H9 (cell line): Measurements from ENCODE around the gene ENGASE. TPM values are rescaled to one million over a fixed set of nuclear protein-coding genes. Genes with fewer than 3 reads are reported as not detected.

Experiments
- DNase-seq: peaks from one replicate; pipeline ENCODE4 v3.0.0-alpha.2; 2017
- H2AFZ ChIP-seq: one replicate; pipeline ENCODE4 v1.6.1; 2013; ENCODE audit warnings: mild to moderate bottlenecking, low read length, control low read depth, moderate library complexity
- H2AK5ac ChIP-seq: 2 replicates; pipeline ENCODE4 v1.6.1; 2013; ENCODE audit warnings: low read length, control low read depth, mixed read lengths; ENCODE audit not compliant: insufficient read length
- H2BK120ac ChIP-seq: one replicate; pipeline ENCODE4 v1.6.1; 2013; ENCODE audit warnings: low read depth, mild to moderate bottlenecking, low read length, control low read depth, inconsistent platforms; ENCODE audit not compliant: poor library complexity, severe bottlenecking
- H2BK12ac ChIP-seq: 2 replicates; pipeline ENCODE4 v1.6.1; 2013; ENCODE audit warnings: low read length, control low read depth, mixed read lengths, low read depth; ENCODE audit not compliant: insufficient read length
- H2BK15ac ChIP-seq: 2 replicates; pipeline ENCODE4 v1.6.1; 2013; ENCODE audit warnings: low read depth, low read length, control low read depth
- H2BK20ac ChIP-seq: one replicate; pipeline ENCODE4 v1.6.1; 2013; ENCODE audit warnings: low read depth, mild to moderate bottlenecking, low read length, control low read depth, inconsistent platforms; ENCODE audit not compliant: poor library complexity, severe bottlenecking
- H2BK5ac ChIP-seq: 2 replicates; pipeline ENCODE4 v1.6.1; 2013; ENCODE audit warnings: low read length, control low read depth, mixed read lengths; ENCODE audit not compliant: insufficient read length
- H3K14ac ChIP-seq: 2 replicates; pipeline ENCODE4 v1.6.1; 2013; ENCODE audit warnings: low read length, control low read depth; ENCODE audit not compliant: insufficient read depth
- H3K18ac ChIP-seq: 2 replicates; pipeline ENCODE4 v1.6.1; 2013; ENCODE audit warnings: low read depth, mild to moderate bottlenecking, mixed read lengths, low read length, control low read depth; ENCODE audit not compliant: insufficient read length
- H3K23ac ChIP-seq: 2 replicates; pipeline ENCODE4 v1.6.1; 2013; ENCODE audit warnings: low read length, control low read depth, mixed read lengths, low read depth; ENCODE audit not compliant: insufficient read length
- H3K23me2 ChIP-seq: 2 replicates; pipeline ENCODE4 v1.6.1; 2013; ENCODE audit warnings: low read depth, mild to moderate bottlenecking, mixed read lengths, low read length, control low read depth; ENCODE audit not compliant: insufficient read length, poor library complexity, severe bottlenecking
- H3K27ac ChIP-seq: 2 replicates; pipeline ENCODE4 v1.5.1; 2013; ENCODE audit warnings: low read length, control low read depth, mixed read lengths, low read depth; ENCODE audit not compliant: insufficient read length
- H3K27me3 ChIP-seq: 2 replicates; pipeline ENCODE4 v1.6.1; 2013; ENCODE audit warnings: low read length, control low read depth, inconsistent platforms; ENCODE audit not compliant: insufficient read depth
- H3K4ac ChIP-seq: 2 replicates; pipeline ENCODE4 v1.6.1; 2013; ENCODE audit warnings: low read depth, mild to moderate bottlenecking, control low read depth, inconsistent platforms, low read length, moderate library complexity
- H3K4me1 ChIP-seq: 2 replicates; pipeline ENCODE4 v1.6.1; 2013; ENCODE audit warnings: low read length, control low read depth, inconsistent platforms; ENCODE audit not compliant: insufficient read depth
- H3K4me2 ChIP-seq: 2 replicates; pipeline ENCODE4 v1.6.1; 2013; ENCODE audit warnings: low read length, control low read depth, mixed read lengths; ENCODE audit not compliant: insufficient read length, insufficient read depth
- H3K56ac ChIP-seq: 2 replicates; pipeline ENCODE4 v1.6.1; 2013; ENCODE audit warnings: low read depth, mild to moderate bottlenecking, mixed read lengths, low read length, control low read depth; ENCODE audit not compliant: insufficient read length
- H3K79me1 ChIP-seq: 2 replicates; pipeline ENCODE4 v1.6.1; 2013; ENCODE audit warnings: low read depth, mild to moderate bottlenecking, moderate library complexity, low read length, control low read depth, inconsistent platforms; ENCODE audit not compliant: insufficient read depth, poor library complexity, severe bottlenecking
- H3K79me2 ChIP-seq: 2 replicates; pipeline ENCODE4 v1.6.1; 2013; ENCODE audit warnings: low read length, control low read depth, inconsistent platforms; ENCODE audit not compliant: insufficient read depth
- H3K9ac ChIP-seq: 2 replicates; pipeline ENCODE4 v1.6.1; 2013; ENCODE audit warnings: low read length, control low read depth, mixed read lengths; ENCODE audit not compliant: insufficient read length; ENCODE audit errors: extremely low read depth
- H3K9me3 ChIP-seq: one replicate; pipeline ENCODE4 v1.6.1; 2013; ENCODE audit warnings: low read depth, low read length, inconsistent platforms; ENCODE audit not compliant: control insufficient read depth
- H3T11ph ChIP-seq: one replicate; pipeline ENCODE4 v1.6.1; 2013; ENCODE audit warnings: mild to moderate bottlenecking, low read length, control low read depth, inconsistent platforms
- H4K20me1 ChIP-seq: one replicate; pipeline ENCODE4 v1.6.1; 2013; ENCODE audit not compliant: control insufficient read depth, insufficient read length, insufficient read depth
- H4K5ac ChIP-seq: 2 replicates; pipeline ENCODE4 v1.6.1; 2013; ENCODE audit warnings: low read depth, mild to moderate bottlenecking, mixed read lengths, low read length, control low read depth; ENCODE audit not compliant: insufficient read length
- H4K8ac ChIP-seq: replicated peaks from 2 replicates; pipeline ENCODE4 v1.6.1; 2013; ENCODE audit warnings: low read length, control low read depth, mixed read lengths, low read depth; ENCODE audit not compliant: insufficient read length
- H4K91ac ChIP-seq: 2 replicates; pipeline ENCODE4 v1.6.1; 2013; ENCODE audit warnings: low read depth, mild to moderate bottlenecking, moderate library complexity, mixed read lengths, low read length, control low read depth; ENCODE audit not compliant: insufficient read length
- H3K27ac Mint-ChIP-seq, 3 experiments: 2 replicates in 2 of 3; 3 replicates in 1 of 3; pipeline ENCODE4 v1.8.0; 2020 to 2021; ENCODE audit warnings: mixed read lengths in 3 of 3, mild to moderate bottlenecking in 1 of 3, moderate library complexity in 1 of 3
- H3K27me3 Mint-ChIP-seq: 2 replicates; pipeline ENCODE4 v1.8.0; 2021; ENCODE audit warnings: low read depth, mild to moderate bottlenecking, moderate library complexity, mixed read lengths
- H3K36me3 Mint-ChIP-seq, 3 experiments: 2 replicates in 2 of 3; 3 replicates in 1 of 3; pipeline ENCODE4 v1.8.0; 2020 to 2021; ENCODE audit warnings: low read depth in 3 of 3, mixed read lengths in 3 of 3; ENCODE audit not compliant: insufficient read depth in 1 of 3
- H3K4me1 Mint-ChIP-seq, 2 experiments: 2 replicates each; pipeline ENCODE4 v1.8.0; 2020; ENCODE audit warnings: mixed read lengths in 2 of 2
- H3K4me3 Mint-ChIP-seq, 2 experiments: 2 replicates in 1 of 2; 3 replicates in 1 of 2; pipeline ENCODE4 v1.8.0; 2020 to 2021; ENCODE audit warnings: mild to moderate bottlenecking in 2 of 2, mixed read lengths in 2 of 2, moderate library complexity in 1 of 2
- H3K9me3 Mint-ChIP-seq, 2 experiments: 2 replicates in 1 of 2; 3 replicates in 1 of 2; pipeline ENCODE4 v1.8.0; 2020; ENCODE audit warnings: mild to moderate bottlenecking in 2 of 2, mixed read lengths in 2 of 2, moderate library complexity in 1 of 2
- WGBS: extraction: QIAGEN DNeasy Blood & Tissue Kit; methylation state at CpG from one replicate; pipeline ENCODE4 v1.1.7; 2013; ENCODE audit warnings: missing lambda C conversion rate, low lambda C conversion rate, mixed read lengths; ENCODE audit not compliant: insufficient read length; ENCODE audit errors: extremely low coverage; 5-methylcytosine and 5-hydroxymethylcytosine counted together
- total RNA-seq: library from RNA; stranded (reverse); gene quantifications from 2 replicates; pipeline ENCODE4 v1.2.1, GENCODE V29; 2021
- TF ChIP-seq, protein P1 (sequence below): fragments of 200-600 bp; sonication (generic); conservative IDR thresholded peaks from 3 replicates; pipeline ENCODE4 v1.8.0; 2021; ENCODE audit warnings: antibody characterized with exemption, mild to moderate bottlenecking

The ENGASE gene
- total RNA-seq, 1 experiment from 2014 or later = 20.6 TPM

DNA sequence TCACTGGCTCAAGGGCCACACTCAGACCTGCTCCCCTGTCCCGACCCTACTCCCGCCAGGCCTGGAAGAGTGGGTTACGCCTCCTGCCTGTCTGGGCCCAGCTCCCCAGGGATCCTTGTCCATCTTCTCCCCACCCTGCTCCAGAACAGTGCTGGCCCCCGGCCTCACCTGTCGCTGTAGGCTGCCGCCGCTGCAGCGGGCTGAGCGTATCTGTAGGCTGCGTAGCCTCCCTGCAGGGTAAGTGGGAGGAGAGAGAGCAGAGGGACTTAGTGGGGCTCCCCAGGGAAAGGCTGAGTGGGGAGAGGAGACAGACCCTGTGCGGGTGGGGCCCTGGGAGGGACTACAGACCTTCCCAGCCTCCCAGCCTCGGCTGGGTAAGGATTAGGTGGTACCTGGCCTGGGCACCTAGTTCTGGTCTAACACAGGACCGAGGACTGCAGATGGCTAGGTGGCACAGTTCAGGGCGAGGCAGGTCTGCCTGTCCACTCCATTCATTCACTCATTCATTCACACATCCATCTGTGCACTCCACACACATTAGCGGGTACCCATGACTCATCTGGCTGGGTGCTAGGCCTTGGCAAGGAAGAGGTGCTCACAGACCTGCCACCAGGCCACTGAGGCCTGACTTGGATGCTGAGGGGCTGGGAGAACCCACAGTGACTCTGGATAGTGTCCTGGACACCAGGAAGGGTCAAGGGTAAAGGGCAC lies 20.9 kb downstream of the ENGASE start:
- Histone ChIP-seq H3K4me1 (no peaks in the 10 kb centered on the region), H4K91ac (no peak overlapping the region), H3T11ph (no peak overlapping the region), H4K5ac (no peak overlapping the region), H3K79me1 (no peaks in the 10 kb centered on the region), H2BK15ac (no peak overlapping the region; the same call in 1 of the 2 replicates), H3K14ac (no peak overlapping the region), H3K56ac (no peak overlapping the region), H3K79me2 (no peaks in the 10 kb centered on the region), H3K27me3 (no peaks in the 10 kb centered on the region), H3K18ac (peak overlapping the region; percentile 17), H4K20me1 (no peaks in the 10 kb centered on the region), H2AFZ (no peak overlapping the region), H3K9me3 (no peaks in the 10 kb centered on the region), H2AK5ac (no peak overlapping the region), H3K9ac (no peak overlapping the region), H3K23me2 (no peaks in the 10 kb centered on the region), H3K4ac (no peak overlapping the region), H2BK20ac (no peak overlapping the region), H4K8ac (no peak overlapping the region), H2BK120ac (no peak overlapping the region), H3K27ac (no peak overlapping the region), H2BK5ac (no peak overlapping the region), H2BK12ac (no peak overlapping the region), H3K23ac (no peak overlapping the region), H3K4me2 (no peak overlapping the region)
- H3K36me3 Mint-ChIP-seq = no peaks in the 10 kb centered on the region
- H3K27me3 Mint-ChIP-seq = no peaks in the 10 kb centered on the region; the same call in 1 of the 2 replicates
- WGBS = no CpG with 5 or more reads among the region's 15 CpGs
- H3K4me1 Mint-ChIP-seq = peaks cover 3 to 14% of the 10 kb centered on the region in 2 experiments; a peak in 2 of 4 replicates
- no peak overlapping the region for H3K4me3 Mint-ChIP-seq
- no peak for DNase-seq
- TF ChIP-seq, protein P1, sequence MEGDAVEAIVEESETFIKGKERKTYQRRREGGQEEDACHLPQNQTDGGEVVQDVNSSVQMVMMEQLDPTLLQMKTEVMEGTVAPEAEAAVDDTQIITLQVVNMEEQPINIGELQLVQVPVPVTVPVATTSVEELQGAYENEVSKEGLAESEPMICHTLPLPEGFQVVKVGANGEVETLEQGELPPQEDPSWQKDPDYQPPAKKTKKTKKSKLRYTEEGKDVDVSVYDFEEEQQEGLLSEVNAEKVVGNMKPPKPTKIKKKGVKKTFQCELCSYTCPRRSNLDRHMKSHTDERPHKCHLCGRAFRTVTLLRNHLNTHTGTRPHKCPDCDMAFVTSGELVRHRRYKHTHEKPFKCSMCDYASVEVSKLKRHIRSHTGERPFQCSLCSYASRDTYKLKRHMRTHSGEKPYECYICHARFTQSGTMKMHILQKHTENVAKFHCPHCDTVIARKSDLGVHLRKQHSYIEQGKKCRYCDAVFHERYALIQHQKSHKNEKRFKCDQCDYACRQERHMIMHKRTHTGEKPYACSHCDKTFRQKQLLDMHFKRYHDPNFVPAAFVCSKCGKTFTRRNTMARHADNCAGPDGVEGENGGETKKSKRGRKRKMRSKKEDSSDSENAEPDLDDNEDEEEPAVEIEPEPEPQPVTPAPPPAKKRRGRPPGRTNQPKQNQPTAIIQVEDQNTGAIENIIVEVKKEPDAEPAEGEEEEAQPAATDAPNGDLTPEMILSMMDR = no peak
- no peaks in the 10 kb centered on the region for H3K9me3 Mint-ChIP-seq
- peak overlapping the region in 1 of 3 experiments; percentile 61; a peak in 1 of 7 replicates for H3K27ac Mint-ChIP-seq
